ENCODE results near the gene CASZ1.

CASZ1 gene

DNA sequence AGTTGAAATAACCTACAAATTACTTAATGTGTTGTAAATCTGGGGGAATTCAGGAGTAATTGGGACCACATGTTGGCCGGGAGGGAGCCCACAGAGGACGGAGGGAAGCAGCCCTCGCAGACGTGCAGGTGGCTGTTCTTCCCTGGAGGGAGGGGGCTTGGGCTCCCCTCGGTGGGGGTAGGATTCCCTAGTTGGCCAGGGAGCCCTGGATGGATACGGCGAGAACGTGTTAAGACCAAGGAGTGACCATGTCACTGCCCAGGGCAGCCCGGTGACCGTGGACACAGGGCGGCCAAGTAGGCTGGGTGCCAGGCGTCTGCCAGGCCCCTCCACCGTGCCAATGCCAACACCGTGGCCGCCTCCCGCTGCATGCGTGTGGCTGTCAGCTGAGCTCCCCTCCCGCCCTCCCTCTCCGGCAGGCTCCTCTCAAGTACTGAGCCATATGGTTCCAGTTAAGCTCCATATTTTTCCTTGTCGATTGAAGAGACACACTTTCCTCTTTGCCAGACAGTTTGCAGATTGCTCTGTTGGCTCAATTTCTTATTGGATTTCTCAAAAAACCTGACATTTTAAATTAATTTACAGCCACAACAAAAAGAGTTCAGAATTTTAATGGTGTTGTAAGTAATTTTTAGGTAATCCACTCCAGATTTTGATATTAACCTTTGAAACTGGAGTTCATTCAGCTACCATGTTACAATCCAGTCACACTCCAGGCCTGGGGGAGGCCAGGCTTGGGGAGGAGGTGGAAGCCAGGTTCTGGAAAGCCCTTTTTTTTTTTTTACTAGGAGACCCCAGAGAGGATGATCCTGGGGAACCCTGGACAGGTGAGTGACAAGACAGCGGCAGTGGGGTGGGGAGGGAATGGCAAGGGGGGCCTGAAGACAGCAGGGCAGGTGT, 71.2 kb downstream of the CASZ1 start:
- DNase-seq: no peak

DNA sequence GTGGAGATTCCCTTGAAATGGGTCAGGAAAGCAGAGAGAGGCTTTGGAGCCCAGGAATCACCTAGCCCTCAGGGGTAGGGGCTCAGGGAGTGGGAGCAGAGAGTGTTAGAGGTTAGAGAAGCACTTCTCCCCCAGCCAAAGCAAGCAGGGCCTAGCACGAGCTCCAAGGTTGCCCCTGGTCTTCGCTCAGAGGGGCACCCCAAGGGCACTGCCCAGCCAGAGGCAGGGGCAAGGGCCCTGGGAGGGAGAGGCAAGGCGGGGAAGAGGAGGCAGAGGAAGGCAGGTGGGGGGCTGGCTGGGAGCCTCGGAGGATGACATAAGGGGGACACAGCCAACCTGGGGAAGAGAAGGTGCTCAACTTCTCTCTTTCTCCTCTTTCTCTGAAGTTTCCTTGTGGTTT, 71.9 kb downstream of the CASZ1 start:
- no peak for DNase-seq

DNA sequence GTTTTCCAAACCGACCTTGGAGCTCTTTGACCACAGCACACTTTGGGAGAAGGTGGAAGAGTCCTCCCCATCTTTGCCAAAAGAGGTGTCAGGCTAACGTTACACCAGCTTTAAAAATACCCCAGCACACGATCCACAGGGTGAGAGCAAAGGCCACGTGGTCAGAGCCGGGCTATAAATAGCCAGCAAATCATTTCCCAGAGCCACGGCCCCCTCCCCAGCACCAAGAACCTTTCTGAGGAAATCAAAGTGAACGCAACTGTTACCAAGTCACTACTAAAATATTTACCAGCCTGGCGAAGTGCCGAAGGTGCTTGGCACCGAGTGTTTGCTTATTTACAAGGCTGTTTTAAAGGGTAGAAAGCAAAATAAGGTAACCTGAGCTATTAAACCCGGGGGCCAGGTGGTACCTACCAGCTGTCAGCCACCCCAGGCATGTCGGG, 72.4 kb downstream of the CASZ1 start:
- no peak for DNase-seq

- DNase-seq: no peak
Measured at GRCh38 chr1:10723317-10723716, 73.1 kb downstream of the CASZ1 start.

DNA sequence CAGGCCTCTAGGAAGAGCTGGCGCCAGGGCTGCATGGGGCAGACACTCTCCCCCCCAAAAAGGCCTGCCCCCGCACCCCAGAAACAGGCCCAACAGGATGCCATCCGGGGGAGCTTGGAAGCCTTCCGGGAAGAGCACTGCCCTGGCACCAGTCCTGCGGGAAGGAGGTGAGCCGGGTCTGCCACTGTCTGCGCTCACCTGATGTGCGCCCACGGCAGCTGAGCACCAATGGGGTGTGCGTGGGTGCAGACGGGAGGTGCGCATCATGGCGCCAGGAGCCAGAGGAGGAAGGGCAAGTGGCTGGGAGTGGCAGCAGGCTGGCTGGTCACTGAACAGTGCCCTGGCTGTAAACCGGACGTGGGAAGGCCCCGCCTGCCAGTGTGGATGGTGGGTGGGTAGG, 73.6 kb downstream of the CASZ1 start:
- DNase-seq: no peak

GRCh38 chr1:10721381-10722321, 74.8 kb downstream of the CASZ1 start:
- DNase-seq: no peak

- no peak for DNase-seq
Measured at GRCh38 chr1:10720635-10721034, 75.8 kb downstream of the CASZ1 start.

DNA sequence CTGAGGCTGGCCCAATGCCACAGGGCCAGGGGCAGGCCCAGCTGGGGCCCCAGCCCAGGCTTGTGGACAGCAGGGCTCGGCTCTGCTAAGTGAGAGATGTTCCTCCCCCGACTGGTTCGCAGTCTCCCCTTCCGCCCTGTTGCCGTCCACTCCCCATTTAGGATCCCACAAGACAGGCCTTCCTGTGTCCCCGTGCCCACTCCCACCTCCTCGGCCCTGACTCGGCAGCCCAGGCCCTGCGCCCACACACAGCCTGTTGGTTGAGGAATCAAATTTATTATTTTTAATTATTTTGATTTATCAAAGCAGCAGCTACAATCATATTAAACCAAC, 78.4 kb downstream of the CASZ1 start:
- no peak for DNase-seq

GRCh38 chr1:10717296-10718082, 79.0 kb downstream of the CASZ1 start:
- no peak for DNase-seq

DNA sequence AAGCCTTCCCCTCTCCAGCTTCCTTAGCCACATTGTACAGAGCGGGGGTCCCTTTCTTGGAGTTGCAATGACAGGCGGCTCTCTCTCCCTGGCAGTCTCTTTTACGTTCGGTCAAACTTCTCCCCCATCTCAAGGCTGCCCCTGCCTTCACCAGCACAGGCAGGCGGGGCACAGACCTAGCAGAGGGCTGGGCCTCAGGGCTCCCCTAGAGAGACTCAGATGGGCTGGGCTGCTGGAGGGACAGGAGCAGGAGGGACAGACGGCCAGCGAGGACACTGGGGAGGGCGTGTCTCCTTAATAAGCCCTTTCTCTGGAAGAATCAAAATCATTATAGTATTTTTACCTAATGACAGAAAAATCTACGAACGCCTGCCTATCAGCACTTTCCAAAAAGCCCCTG, 79.6 kb downstream of the CASZ1 start:
- no peak for DNase-seq

- DNase-seq: no peak
Measured at GRCh38 chr1:10714337-10715114, 81.9 kb downstream of the CASZ1 start.

DNA sequence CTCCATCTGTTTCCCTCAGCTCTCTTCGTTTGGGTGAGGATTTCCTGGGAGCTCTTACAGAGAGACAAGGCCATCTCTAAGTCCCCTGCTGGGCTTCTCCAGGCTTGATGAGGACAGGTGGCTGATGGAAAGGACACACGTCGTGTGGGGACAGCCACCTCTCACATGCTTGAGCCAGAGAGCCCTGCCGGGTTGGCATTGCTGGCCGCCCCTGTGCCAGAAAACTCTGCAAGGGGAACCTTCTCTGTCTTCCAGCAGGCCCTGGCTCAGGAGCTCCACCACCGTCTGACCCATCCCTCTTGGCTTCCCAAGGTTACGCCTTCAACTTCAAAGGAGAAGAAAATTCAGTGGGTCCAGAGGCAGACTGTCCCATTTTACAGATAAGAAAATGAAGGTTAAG, 82.8 kb downstream of the CASZ1 start:
- DNase-seq: no peak

DNA sequence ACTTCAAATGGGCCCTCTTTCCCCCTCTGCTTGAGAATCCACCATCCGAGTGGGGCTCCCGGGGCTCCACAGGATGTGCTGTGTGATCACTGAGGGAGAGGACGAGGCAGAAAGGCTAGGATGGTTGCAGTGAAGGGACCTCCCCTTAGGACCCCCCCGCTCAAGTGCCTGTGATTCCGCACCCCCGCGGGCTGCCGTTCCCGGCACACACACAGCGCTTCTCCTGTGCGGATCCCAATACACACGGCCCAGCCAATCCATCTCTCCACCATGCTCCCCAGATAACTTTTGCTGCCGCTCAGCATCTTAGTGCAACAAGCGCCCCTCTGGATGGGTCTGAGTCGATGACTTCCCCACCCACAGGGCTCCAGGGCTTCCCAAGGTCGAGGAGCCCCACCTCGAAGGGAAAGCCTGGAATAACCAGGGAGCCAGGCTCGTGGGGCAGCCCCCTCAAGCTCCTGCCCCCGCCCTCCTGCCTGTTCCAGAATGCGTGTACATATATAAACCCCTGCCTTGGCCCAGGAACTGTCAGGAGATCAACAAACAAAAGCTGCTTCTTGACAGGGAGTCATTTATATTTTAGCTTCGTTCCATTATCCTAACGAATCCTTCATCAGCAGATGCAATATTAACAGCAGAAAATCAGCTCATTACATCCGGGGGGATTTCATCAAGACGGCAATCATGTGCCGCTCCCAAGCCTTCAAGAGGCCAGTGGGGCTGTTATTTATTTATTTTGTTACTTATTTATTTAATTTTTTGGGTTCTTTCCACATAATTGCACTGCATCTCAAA, 83.7 kb downstream of the CASZ1 start:
- no peak for DNase-seq

DNA sequence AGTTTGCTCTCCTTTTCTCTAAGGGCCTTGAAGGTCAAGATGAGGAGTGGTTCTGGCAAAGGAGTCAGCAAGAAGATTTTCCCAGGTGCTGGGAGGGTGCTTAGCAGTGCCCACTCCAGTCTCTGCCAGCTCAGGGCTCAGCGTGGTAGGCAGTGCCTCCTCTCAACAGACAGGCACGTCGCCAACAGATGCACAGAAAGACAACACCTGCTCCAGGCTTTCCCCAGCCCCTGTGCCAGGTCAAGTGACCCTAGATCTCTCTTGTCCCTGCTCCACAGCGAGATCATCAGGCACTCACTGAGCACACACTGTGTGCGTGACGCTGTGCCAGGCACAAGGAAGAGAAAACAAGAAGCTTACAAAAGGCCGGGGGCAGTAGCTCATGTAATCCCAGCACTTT, 86.0 kb downstream of the CASZ1 start:
- no peak for DNase-seq

DNA sequence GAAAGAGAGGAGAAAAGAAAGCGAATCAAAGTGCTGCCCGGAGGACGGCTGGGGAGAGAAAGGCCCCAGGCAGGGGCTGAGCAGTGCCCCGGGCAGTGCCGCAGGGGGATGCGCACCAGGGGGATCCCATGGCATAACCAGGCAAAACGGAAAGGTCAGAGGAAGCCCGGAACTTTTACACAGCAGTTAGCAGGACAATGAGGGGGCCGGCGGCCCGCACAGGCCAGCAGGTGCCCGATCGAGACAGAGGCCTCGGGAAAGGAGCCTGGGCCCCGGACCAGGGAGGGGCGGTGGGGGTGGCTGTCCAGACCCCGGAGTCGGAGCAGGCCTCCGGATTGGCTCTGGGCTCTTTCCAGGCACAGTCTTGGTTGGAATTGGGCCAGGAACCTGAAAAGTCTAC, 86.8 kb downstream of the CASZ1 start:
- no peak for DNase-seq

- no peak for DNase-seq
Measured at GRCh38 chr1:10709165-10709564, 87.3 kb downstream of the CASZ1 start.

DNA sequence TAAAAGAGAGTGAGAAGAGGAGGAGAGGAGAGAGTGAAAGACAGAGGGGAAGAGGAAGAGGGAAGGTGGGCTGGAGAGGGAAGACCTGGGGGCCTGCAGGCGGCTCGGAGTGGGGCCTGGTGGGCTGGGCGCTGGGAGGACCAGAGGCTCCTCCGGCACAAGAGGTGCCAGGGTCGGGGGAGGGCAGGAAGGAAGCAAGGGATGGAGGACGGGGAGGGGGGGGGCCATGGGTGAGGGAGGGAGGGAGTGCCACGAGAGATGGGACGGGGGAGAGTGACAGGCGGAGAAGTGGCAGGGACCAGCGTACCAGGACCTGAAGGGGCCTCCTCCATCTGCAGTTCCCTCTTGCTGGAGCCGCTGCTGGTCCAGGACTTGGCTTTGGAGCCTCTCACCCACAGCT, 87.7 kb downstream of the CASZ1 start:
- no peak for DNase-seq

GRCh38 chr1:10707208-10707607, 89.2 kb downstream of the CASZ1 start:
- DNase-seq: no peak

DNA sequence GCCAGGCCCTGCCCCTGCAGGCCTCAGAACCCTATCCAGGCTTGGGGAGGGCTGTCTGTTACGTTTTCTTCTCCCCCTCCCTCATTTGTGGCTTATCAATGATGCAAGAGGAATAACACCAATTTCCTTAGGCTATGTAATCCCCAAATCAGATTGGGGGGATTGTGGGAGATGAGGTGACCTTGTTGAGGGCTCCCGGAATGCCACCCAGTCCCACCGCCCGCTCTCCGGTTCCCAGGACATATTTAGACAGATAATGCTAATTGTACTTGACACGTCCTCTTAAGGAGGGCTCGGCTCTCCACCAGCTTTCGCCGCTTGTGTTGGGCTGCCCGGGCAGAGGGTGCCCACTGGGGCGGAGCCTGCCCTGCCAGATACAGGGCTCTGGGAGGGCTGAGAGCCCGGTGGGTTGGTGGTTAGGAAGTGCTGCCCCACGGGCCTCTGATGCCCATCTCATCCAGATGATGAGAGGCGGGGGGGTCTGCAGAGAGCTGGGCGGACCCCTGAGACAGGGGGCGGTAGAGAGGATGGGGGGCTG, 90.0 kb downstream of the CASZ1 start:
- DNase-seq: no peak

DNA sequence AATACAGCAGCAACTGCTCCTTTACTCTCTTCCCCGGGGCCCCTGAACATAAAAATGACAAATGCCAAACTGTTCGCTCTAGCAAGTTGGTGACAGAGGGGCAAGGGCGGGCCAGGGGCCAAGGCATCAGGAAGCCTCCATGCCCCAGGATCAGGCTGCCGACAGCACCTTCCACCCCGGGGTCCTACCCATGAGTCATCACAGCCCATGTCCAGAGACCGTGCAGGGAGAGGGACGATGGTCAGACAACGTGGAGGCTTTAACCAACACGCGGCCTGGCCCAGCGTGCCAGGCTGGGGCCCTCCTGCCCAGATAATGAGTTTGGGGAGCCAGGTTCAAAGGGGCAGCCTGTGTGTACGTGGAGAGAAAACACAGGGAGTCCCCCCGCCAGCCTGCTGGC, 90.5 kb downstream of the CASZ1 start:
- DNase-seq: no peak

GRCh38 chr1:10704368-10704882, 92.0 kb downstream of the CASZ1 start:
- no peak for DNase-seq

All from activated gamma-delta T cell treated with Interleukin-2 at 50 U/mL for 16 hours (primary cell).